ENCODE measurements around the gene GPR153. TPM values are rescaled to one million over a fixed set of nuclear protein-coding genes. Genes with fewer than 3 reads are reported as not detected.

The GPR153 gene
- total RNA-seq, 1 donor from 2014 or later, result 25.0 TPM

DNA sequence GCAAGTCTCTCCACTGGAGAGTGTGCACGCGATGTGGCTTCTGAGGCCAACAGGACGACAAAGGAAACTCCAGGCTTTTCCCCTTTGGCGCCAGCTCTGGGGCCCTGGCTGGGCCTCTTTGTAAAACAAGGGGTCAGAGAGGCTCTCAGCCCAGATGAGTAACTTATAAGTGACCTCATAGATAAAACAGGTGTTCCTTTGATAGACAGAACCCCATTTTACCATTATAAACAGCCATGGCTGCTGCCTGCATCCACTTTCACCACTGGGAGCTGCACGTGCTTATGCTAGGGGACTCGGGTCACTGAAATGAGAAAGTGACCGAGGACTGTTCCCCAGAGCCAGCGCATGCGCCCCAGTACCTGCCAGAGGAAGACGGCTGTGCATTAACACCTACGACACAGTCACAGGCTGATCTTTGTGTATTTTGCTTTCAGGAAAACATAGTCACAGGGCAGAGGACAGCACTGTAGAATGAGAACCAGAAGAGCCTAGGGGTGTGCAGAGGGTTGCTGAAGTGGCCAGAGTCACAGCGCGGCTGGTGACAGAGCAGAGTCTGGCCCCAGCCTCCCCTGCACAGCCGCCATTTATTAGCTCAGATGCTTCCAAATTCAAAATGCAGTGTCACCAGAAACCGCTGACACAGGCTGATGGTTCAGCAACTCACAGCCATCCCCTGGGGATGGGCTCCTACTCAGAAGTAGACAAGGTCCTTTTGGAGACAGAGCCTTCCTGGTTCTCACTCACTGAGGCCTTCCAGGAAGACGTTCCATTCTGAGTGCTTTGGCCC is 42.3 kb downstream of the GPR153 start:
- H3K4me1 Mint-ChIP-seq, result peaks cover 10% of the 10 kb centered on the region
- no peak overlapping the region for H3K4me3 Mint-ChIP-seq
- TF ChIP-seq, protein P1, sequence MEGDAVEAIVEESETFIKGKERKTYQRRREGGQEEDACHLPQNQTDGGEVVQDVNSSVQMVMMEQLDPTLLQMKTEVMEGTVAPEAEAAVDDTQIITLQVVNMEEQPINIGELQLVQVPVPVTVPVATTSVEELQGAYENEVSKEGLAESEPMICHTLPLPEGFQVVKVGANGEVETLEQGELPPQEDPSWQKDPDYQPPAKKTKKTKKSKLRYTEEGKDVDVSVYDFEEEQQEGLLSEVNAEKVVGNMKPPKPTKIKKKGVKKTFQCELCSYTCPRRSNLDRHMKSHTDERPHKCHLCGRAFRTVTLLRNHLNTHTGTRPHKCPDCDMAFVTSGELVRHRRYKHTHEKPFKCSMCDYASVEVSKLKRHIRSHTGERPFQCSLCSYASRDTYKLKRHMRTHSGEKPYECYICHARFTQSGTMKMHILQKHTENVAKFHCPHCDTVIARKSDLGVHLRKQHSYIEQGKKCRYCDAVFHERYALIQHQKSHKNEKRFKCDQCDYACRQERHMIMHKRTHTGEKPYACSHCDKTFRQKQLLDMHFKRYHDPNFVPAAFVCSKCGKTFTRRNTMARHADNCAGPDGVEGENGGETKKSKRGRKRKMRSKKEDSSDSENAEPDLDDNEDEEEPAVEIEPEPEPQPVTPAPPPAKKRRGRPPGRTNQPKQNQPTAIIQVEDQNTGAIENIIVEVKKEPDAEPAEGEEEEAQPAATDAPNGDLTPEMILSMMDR (IDR thresholded peaks at IDR 0.05; ENCODE audit: unreplicated experiment), result no peak
- no peak for DNase-seq (ENCODE audit: low spot score in 2 of 2, unreplicated experiment in 2 of 2)
- H3K27me3 Mint-ChIP-seq (ENCODE audit: low read depth), result no peaks in the 10 kb centered on the region
- no peaks in the 10 kb centered on the region for H3K9me3 Mint-ChIP-seq
- H3K36me3 Mint-ChIP-seq, result peaks cover 37% of the 10 kb centered on the region
- H3K27ac Mint-ChIP-seq, result no peak overlapping the region

DNA sequence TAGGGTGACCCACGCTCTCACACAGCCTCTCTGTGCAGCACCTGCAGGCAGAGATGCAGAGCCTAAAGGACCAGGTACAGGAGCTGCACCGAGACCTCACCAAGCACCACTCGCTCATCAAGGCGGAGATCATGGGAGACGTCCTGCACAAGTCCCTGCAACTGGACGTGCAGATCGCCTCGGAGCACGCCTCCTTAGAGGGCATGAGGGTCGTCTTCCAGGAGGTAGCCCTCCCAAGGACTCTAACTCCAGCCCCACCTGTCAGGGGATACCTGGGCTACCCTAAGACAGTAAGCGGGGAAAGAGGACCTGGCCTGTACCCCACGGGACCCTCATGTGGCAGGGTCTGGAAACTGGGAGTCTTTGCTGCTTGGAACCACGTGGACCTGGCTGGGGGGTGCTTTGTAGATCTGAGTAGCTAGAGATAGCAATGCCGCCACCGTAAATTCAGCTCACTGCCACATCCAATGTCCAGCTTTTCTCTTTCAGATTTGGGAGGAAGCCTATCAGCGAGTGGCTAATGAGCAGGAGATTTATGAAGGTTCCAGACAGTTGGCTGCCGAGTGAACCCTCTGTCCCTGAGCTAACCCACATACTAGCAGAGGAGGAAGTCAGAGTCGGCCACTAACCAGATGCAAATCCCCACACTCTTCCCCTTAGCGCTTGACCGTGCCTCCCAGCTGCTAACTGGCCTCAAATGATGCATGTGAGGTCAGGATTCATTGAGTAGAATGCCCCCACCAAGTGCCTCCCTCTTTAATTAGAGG is 48.5 kb downstream of the GPR153 start:
- no peaks in the 10 kb centered on the region for H3K9me3 Mint-ChIP-seq
- no peaks in the 10 kb centered on the region for H3K27me3 Mint-ChIP-seq (ENCODE audit: low read depth)
- no peak overlapping the region for H3K27ac Mint-ChIP-seq
- DNase-seq (ENCODE audit: low spot score in 2 of 2, unreplicated experiment in 2 of 2), result no peak
- TF ChIP-seq, protein P1 (IDR thresholded peaks at IDR 0.05; ENCODE audit: unreplicated experiment), result no peak
- H3K36me3 Mint-ChIP-seq, result peaks cover 41% of the 10 kb centered on the region
- H3K4me1 Mint-ChIP-seq, result peaks cover 16% of the 10 kb centered on the region
- no peak overlapping the region for H3K4me3 Mint-ChIP-seq

DNA sequence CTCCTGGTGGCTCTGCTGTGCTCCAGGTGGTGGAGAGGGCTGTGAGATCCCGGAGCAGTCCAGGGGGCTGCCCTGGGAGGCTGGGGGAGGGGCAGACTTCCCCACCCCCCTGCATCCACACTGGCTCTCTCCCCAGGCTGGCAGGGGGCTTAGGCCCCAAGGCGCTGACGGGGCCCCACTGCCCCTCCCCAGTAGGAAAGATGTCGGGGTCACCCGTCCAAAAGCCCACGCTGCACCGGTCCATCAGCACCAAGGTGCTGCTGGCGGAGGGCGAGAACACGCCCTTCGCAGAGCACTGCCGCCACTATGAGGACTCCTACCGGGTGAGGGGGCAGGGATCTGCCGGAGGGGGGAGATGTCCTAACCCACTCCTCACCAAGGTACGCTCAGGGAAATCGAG is 49.2 kb downstream of the GPR153 start:
- Mint-ChIP-seq H3K36me3 (peaks cover 35% of the 10 kb centered on the region), H3K27ac (no peak overlapping the region), H3K27me3 (ENCODE audit: low read depth) (no peaks in the 10 kb centered on the region), H3K4me1 (peaks cover 23% of the 10 kb centered on the region), H3K4me3 (no peak overlapping the region), H3K9me3 (no peaks in the 10 kb centered on the region)
- no peak for DNase-seq (ENCODE audit: low spot score in 2 of 2, unreplicated experiment in 2 of 2)
- TF ChIP-seq, protein P1 (IDR thresholded peaks at IDR 0.05; ENCODE audit: unreplicated experiment), result no peak

DNA sequence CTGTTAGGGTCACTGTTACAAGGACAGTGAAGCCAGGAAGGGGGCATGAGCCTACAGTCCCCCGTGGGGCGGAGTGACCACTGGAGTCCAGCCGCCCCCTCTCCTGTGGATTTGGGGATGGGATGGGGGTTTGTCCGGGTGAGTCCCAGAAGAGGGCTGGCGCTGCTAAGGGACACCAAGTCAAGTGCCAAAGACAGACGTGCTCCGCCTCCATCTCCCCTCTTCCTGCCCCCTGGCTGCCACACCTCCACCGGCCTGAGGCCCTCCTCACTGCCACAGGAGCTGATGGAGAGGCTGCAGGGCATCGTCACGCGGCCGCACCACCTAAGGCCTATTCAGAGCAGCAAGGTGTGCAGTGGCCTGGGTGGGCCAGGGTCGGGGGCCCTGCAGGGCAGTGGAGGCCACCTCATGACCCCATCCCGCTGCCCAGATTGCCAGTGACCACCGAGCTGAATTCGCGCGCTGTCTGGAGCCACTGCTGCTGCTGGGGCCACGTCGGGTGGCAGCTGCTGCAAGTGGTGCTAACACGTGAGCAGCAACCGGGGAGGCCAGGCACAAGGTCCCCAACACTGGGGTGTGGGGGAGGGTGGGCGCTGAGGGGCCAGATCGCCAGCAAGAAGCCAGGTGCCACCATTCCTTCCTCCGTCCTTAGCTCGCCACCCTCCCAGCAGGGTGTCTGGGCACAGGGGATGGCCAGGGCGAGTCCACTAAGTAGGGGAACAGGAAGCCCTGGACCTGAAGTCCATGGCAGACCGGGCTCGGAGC is 50.1 kb downstream of the GPR153 start:
- peaks cover 32% of the 10 kb centered on the region for H3K36me3 Mint-ChIP-seq

More for the DNA sequence above, 50.1 kb downstream of the GPR153 start:
- Mint-ChIP-seq H3K4me3 (no peak overlapping the region), H3K4me1 (peaks cover 23% of the 10 kb centered on the region), H3K27ac (no peak overlapping the region), H3K9me3 (no peaks in the 10 kb centered on the region), H3K27me3 (ENCODE audit: low read depth) (no peaks in the 10 kb centered on the region)
- TF ChIP-seq, protein P1 (IDR thresholded peaks at IDR 0.05; ENCODE audit: unreplicated experiment), result no peak
- no peak for DNase-seq (ENCODE audit: low spot score in 2 of 2, unreplicated experiment in 2 of 2)
